GM21528 (cell line): ENCODE results near the gene SYNE2.

ENCODE experiments used
- ATAC-seq: cut with Tn5 transposase; IDR thresholded peaks from one replicate; pipeline ENCODE4 v1.9.1; 2021; ENCODE audit warnings: mild to moderate bottlenecking, moderate library complexity; ENCODE audit not compliant: unreplicated experiment, low FRiP score

SYNE2 gene

DNA sequence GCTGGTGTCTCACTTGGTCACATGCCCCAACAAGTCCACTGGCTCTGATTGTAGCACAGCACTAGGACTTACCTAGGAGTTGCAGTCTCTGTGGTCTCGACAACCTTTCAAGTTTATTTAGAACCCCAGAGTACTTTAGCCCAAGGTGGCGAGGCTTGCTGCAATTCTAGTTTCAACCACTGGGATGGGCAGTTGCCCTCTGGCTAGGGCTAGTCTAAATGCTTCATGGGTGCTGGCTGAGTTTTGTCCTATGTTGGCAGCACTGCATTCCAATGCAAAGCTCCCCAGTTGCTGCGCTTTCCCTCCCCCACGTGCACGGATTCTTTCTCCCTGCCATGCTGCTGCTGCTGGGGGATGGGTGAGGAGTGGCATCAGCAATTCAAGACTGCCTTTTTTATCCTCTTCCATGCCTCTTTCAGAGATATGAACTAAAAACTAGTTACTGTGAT is 207.9 kb downstream of the SYNE2 start:
- ATAC-seq, result no peak

DNA sequence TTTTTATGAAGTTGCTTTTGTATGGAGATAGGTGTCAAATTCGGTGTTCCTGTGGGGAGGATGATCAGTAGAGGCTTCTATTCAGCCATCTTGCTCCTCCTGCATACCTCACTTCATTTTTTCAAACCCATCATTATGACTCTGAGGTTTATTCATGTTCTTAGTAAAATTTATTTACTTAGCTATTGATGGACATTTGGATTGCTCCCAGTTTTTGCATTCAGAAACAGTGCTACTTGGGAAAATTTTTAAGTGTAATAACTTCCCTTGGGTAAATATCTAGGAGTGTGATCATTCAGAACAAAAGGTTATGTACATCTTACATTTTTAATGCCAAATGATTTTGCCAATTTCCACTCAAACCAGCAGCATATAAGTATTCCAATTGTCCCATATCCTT is 208.3 kb downstream of the SYNE2 start:
- no peak for ATAC-seq

DNA sequence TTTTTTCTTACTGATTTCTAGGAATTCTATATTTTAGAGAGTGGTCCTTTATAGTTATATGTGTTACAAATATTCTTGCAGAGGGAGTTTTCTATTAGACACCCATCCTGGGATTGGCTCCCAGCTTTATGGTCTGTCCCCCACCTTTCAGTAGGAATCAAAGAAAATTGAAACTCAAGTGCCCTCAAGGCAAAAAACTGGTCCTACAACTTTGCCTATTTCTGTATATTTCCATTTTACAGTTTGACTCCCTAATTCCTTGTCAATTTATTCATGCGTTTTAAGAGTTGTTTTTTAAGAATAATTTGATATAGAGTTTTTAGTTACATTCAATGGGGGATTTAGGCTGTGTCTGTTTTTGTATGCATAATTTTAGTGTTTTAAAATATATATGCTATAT is 208.9 kb downstream of the SYNE2 start:
- no peak for ATAC-seq

DNA sequence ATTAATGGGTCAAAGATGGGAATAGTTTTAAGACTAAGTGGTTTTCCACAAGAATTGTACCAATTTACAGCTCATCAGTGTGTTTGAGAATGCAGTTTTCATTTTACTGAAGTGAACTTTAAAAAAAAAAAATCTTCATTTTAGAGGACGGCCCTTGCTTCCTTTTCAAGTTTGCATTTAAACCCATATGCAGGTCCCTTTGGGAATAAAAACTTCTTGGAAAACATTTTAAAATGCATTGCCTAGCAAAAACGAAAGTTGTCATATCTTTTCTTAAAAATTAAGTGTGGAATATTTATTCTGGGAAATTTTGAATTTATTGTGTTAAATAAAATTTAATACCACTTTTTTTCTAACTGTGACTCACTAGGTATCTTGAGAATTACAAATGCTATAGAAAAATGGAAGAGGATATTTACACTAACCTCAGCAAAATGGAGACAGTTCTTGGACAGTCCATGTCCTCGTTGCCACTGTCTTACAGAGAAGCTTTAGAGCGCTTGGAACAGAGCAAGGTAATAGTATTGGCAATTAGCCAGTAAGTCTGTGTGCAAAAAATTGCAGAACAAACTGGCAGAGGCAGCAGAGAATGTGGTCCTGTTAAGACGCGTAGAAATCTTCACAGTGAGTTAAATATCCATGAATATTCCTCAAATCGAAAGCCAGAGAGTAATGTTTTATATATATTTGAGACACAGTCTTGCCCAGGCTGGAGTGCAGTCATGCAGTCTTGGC is 209.7 kb downstream of the SYNE2 start:
- no peak for ATAC-seq

DNA sequence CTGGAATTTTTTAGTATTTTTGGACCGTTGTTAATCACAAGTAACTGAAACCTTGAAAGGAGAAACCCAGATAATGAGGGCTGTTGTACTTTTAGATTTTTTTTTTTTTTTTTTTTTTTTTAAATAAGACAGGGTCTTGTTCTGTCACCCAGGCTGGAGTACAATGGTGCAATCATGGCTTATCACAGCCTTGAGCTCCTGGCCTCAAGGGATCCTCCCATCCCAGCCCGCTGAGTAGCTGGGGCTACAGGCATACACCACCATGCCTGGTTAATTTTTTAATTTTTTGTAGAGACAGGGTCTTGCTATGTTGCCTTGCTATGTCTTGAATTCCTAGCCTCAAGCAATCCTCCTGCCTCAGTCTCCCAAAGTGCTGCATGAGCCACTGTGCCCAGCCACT is 211.6 kb downstream of the SYNE2 start:
- ATAC-seq, result no peak

DNA sequence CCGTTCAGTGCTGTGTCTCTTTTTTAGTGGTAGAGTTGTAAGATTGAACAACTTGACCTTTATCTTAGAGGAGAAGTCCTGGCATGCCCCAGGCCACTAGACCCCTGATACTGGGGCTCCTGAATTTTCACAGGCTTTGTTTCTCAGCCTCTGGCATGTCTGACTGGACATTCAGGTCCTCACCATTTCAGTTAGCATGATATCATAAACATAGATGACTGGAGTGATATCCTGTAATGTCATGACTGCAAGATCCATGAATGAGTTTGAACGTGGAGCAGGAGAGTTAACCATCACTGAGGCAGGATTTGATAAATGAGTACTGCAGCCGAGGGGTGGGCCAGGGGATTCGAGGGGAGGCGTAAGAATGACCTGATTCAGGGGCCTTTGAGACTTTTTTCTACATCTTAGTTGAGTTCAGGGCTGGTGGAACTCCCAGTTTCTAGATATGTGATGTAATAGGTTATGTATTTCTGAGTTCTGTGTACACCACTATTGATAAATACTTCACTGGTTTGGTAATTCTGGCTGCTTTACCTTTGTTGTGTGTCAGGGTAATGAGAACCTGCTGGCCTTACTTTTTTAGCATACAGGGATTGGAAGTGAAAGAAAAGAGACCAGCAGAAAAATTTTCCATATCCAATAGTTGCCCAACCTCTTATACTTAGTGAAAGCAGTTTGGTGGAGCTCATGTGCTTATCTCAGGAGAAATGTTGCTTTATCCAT is 217.0 kb downstream of the SYNE2 start:
- no peak for ATAC-seq

DNA sequence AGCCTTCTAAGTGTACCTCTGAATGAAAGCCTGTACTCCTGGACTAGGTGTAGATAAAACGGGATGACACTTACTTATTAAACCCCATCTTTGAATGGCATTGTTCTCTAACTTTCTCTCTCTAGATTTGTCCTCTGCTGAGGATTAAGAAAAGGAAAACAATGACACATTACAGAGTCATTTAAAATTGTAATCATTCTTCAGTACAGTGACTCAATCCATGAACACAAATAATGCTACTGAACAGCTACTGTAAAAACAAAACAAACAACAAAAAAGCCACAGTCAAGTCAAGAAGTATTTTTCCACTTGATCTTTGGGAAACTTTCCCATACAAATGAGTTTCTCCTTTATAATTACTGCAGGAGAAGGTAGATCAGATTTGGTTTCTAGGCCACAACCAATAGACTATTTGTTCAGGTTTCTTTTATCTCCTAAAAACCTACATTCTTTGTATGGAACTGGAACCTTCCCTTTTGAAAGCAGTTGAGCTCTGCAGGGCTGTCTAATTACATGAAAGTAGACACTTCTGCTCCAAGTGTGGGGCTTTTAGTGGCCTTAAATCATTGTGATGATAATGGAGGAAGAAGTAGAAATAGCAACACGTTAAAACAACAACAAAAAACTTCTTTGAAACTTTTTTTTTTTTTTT is 222.3 kb downstream of the SYNE2 start:
- ATAC-seq, result no peak

DNA sequence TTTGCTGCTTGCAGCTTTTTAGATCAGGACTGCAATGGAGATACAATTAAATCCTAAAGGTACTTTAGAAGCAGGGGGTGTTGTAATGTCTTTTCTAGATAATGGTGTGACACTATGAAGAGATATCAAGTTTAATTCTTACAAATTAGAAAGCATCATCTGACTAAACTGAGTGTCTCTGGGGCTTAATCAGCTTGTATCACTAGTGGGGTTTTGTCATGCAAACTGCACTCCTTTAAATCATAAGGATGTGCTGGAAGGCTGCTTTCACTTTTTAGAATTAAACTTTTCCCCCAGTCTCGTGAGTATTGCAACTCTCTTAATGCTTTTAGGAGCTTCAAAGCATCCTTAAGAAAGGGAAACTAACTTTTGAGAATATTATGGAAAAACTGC is 222.8 kb downstream of the SYNE2 start:
- no peak for ATAC-seq

DNA sequence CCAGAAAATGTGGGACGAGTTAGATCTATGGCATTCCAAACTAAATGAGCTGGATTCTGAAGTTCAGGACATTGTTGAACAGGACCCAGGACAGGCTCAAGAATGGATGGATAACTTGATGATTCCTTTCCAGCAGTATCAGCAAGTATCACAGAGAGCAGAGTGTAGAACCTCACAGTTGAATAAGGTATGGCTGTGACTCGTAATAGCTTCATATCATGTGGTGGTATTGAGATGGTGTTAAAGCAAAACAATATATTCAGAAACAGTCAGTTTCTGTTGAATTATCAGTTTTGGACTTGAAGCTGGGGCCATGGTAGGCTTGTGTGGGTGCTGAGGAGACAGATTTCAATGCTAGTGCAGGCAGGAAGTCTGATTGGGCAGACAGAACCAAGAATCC is 227.6 kb downstream of the SYNE2 start:
- no peak for ATAC-seq

DNA sequence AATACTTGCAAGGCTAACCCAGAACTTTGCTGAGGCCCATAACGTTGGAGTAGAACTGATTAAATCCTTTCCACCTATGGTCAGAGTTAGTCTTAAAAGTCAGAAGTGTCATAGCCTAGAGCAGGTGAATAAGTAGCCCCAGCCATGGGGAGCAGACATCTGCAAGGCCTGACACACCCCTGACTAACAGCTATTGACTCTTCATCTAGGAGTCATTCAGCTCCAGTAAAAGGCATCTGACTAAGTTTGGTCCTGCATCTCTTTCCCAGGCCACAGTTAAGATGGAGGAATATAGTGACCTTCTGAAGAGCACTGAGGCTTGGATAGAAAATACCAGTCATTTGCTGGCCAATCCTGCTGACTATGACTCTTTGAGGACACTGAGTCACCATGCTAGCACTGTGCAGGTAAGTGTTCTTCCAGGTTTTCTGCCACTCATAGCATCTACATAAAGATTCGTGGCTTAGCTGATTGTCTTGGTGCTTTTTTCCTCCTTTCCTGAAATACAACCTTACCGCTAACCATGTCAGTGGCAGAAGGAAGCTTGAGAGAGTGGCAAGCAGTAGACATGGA is 228.5 kb downstream of the SYNE2 start:
- ATAC-seq, result no peak

DNA sequence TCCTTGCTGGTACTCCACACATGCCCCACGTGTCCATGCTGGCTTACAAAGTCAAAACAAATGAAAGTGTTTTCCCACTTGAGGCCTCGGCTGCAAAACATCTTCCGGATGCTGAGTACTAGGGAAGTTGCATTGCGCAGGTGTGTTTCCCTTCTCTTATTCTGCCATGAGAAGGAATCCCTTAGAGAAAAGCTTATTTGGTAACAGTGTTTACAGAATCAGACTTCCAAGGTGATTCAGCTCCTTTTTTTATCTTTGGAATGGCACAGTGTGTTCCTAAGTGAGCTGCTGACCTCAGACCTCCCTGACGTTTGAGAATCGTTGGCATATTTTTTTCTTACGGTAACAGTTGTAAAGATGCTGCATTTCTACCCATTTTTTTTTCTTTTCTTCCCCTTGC is 230.0 kb downstream of the SYNE2 start:
- no peak for ATAC-seq

DNA sequence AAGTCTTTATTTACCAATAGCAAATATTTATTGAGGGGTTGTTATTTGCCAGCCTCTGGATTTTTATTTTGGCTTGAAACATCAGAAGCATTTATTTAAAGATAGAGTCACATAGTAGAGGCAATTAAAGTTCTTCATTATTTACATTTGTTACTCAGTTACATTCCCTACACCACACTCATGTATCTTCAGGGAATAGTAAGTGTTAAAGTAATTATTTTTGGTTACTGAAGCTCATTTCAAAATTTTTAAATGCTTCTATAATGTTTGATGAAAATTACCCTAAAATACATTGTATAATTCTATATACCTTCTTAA is 235.8 kb downstream of the SYNE2 start:
- ATAC-seq, result no peak

DNA sequence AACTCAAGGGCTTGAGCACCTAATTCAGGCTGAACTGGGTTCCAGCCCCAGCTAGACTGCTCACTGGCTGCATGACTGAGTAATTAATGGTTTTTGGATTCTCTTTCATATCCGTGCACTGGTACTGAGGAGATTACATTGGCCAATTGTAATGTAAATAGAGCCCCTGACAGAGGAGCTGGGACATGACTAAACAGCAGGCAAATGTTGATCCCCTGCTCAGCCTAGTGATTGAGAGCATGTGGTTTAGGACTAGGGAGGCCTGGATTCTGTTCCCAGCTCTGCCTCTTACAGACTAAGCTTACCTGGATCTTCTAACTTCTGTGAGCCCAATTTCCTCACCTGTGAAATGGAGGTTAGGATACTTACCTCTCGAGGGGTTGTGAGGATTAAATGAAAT is 237.1 kb downstream of the SYNE2 start:
- ATAC-seq, result no peak

DNA sequence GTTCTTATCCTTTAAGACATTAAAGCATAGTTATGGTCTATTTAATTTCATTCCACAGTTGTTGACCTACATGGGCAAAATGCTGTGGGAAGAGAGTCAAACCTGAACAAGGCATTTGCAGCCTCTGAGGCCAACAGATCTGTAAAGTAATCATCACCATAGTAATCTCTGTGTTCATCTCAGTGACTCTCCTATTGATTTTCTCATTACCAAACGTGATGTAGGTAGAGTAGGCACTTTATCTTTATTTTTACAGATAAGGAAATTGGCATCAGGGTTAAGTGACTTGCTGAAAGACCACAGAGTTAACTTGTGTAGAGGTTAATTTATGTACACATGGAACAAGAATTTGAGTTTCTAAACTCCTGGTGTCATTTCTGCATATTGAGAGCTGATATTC is 238.4 kb downstream of the SYNE2 start:
- ATAC-seq, result no peak

DNA sequence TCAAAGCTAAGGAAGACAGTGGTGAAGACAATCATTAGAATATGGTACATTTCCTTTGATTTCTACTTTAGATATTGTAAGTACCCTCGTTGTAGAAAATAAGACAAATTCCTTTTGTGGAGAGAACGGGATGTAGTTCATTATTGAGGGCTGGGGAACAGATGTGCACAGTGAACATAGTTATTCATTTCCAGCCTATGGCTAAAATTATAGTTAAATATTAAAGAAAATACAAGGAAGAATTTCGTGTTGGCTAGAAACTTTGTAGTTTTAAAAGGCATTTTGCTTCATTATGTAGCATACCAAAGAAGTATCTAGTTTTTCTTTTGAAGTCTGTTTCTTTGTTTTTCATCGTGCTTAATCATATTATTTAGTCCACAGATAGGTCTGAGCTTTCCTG is 239.5 kb downstream of the SYNE2 start:
- ATAC-seq, result no peak

DNA sequence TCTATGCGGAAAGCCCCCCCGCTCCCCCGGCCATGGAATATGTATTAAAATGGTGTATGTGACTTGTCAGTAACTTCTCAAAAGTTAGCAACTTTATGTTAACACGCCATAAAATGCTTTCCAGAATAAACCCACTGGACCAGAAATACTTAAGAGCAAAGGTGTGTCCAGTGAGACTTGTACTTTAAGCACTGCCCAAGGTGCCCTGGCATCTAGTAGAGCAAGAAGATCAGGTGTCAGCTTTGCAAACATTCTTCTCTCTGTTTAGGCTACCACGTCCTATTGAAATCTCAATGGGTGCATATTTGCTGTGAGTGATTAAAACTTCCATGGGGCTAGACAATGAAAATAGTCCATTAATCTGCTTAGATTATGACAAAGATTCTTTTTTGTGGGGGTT is 240.1 kb downstream of the SYNE2 start:
- no peak for ATAC-seq

DNA sequence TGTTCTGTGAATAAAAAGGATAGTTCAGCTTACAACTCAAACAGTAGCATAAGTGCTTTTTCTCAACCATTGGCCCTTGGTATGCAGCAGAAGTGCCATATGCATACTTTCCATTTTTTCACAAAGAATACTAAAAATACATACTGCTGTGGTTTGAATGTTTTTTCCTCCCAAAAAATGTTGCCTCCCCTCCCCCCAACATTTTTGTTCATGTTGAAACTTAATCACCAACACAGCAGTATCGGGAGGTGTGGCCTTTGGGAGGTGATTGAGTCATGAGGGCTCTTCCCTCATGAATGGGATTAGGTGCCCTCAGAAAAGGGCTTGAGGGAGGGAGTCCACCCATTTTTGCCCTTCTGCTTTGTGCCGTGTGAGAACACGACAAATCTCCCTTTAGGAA is 242.8 kb downstream of the SYNE2 start:
- ATAC-seq, result no peak

DNA sequence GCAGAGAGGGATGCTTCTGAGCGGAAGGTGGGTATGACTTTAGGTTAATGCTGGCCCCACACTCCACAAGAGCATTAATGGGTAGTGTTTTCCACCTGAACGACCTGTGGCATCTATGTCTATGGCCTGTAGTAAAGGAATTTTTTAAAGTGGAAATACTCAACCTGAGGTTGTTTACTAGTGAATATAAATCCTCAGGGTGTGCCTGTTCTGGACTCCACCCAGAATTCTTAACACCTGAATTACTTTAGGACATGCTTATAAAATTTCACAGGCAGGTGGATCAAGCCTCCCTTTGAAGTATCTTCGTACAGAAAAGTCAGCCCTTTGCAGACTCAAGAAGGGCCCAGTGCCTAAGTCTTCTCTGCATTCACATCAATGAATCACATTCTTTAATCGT is 245.3 kb downstream of the SYNE2 start:
- no peak for ATAC-seq

DNA sequence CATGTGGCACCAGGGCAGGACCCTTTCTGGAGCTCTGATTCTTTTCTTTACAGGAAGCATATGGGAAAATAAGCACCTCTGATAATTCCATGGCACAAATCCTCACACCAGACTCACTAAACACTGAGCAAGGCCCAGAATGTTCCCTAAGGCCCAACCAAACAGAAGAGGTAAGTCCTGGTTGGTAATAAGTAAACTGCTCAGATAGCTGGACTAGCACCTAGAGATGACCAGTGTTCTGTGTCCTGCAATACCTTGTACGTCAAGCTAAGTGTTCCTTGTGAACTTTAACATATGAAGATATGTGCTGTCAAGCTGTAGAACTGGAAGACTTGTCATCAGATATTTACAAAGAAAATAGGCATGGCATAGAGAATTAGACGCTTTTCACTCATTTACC is 254.6 kb downstream of the SYNE2 start:
- ATAC-seq, result no peak

DNA sequence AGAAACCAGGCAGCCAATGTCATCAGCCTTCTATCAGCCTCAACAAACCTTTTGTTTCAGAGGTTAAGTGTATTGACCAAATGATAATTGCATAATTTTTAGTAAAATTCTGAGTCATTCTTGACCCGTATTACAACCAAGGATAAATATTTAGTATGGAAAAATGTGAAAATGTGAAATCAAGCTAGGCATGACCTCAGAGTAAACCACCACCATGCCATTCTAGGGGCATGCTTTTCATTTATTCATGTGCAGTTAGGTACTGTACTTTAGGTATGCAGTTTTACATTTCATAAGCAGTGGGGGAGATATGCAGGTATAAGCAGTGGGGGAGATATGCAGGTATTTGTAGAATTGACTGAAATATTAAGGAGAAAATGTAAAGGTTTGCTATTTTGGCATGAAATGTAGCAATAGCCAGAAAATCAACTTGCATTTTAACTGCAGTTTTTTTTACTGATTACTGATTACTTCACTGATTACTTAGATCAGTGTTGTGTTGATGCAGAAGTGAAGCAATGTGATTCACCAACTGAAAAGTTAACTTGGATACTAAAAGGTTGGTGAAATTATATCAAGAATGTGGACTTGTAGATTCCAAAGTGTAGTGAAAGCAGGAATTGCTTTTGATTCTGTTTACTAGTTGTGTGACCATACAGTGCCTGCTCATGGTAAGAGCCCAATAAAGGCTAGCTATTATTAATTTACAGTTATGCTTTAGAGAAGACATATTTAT is 257.2 kb downstream of the SYNE2 start:
- ATAC-seq, result no peak

DNA sequence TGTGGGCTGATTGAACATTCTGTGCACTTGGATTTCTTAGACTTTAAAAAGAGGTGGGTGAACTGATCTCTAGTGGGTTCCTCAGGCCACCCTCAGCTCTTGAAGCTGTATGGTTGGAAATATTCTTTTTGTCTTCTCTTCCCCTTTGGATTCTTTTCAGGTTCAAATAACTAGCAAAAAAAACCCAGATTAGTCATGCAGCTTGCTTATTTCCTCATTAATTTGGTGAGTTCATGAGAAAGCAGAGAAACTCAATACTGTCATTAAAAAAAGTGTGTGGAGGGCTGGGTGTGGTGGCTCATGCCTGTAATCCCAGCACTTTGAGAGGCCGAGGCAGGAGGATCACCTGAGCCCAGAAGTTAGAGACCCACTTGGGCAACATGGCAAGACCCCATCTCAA is 258.0 kb downstream of the SYNE2 start:
- ATAC-seq, result no peak
